ENCODE measurements around the gene LCP2.

Gene LCP2

GRCh38 chr5:170314541-170315095 is 17.0 kb upstream of the LCP2 start:
- no peak for DNase-seq

GRCh38 chr5:170313816-170314215 is 16.2 kb upstream of the LCP2 start:
- DNase-seq: no peak

- DNase-seq: no peak
These were observed 15.8 kb upstream of the LCP2 start for GRCh38 chr5:170313344-170313743.

DNA sequence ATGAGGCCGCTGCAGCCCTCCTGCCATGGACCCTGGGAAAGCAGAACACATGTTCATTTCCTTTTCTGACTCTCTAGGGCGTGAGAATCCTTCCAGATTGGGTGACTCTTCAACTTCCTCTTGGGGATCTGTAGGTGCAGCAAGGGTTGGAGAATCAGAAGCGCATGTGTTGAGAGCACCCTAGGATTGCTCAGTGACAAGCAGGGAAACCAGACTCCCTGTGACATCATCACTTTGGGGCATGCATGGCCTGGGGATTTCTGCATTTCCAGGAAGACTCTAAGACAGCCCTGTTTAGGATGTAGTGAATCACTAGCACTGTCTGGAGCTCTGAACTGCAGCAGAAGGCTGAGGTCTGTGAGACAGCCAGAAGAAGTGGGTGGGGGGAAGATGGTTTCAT is 15.1 kb upstream of the LCP2 start:
- DNase-seq: no peak

GRCh38 chr5:170312301-170312595 is 14.7 kb upstream of the LCP2 start:
- no peak for DNase-seq

GRCh38 chr5:170311511-170312300 is 14.1 kb upstream of the LCP2 start:
- no peak for DNase-seq

DNA sequence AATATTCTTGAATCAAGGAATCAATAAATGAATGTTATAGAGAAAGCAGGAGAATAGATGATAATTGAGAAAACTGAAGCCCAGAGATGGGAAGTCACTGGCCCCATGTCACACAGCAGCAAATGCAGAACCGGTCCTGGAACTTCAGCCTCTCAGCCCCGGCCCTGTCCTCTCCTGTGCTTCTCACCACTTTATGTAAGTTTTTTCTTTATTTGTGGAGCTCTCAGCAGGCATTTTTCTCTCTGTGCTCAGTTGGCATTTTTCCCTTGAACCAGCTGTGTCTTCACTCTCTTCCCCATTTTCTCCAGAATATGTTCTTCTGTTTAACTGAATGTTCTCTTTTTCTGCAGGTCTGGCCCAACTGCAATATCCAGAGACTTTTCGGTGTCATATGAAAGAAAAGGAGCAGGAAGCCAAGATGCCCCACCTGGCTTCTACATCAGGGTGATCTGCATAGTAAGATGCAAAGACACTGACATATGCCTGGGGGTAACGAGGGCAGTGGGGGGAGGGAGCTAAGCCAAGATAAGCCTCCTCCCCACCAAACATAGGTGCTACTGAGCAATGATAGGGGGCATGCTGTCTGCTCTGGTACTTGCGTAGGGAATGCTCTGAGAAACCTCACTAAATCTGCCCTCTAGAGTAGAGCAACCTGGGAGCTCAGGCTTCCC is 12.8 kb upstream of the LCP2 start:
- DNase-seq: no peak

DNA sequence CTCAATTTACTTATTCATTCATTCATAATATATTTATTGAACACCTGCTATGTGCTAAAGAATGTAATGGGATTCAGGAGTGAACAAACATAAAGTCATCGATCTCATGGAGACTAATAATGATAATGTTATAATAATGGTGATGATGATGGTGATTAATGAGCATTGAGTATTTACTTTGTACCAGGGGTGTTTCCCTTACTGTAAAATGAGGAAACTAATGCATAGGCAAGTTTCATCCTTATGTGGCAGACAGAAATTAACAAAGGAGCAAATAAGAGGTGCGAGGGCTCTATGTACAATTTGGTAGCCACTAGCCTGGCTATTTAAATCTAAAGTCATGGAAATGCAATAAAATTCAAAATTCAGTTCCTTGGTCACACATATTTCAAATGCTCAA is 11.1 kb upstream of the LCP2 start:
- DNase-seq: no peak

DNA sequence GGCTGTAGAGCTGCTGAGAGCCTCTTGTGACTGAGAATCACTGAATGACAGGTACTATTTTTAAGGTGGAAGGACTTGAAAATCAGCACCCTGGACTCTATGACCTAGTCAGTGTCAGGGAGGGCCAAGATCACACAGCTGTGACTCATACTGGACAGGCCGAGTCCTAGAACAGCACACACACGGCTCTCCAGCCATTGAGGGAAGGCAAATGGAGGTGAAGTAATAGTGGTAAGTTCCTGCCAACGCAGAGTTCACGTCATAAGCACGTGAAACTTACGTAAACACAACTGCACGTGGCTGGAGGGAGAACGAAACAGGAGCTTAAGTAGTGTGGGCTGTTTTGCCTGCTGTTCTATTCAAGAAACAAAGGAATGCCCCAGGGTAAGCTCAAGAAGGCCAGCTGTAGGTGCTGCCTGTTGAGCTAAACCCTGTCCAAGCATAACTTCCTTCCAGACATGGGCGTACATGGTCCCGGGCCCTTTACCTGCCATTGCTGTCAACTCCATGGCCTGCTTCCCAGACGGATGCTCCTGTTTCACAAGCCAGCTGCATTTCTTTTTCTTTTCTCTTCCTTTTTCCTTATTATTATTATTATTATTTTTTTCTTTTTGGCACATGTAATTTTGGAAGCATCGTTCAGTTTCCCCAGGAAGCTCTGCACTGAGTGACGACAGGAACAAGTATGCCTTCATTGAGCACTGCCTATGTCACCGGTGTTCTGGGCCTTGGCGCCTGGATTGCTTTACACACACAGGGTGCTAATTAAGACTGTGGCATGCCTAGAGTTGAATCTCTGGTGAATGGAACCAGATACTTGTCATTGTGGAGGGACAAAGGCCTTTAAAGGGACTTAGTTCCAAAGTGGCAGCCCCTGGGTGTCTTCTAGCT is 10.2 kb upstream of the LCP2 start:
- no peak for DNase-seq

DNA sequence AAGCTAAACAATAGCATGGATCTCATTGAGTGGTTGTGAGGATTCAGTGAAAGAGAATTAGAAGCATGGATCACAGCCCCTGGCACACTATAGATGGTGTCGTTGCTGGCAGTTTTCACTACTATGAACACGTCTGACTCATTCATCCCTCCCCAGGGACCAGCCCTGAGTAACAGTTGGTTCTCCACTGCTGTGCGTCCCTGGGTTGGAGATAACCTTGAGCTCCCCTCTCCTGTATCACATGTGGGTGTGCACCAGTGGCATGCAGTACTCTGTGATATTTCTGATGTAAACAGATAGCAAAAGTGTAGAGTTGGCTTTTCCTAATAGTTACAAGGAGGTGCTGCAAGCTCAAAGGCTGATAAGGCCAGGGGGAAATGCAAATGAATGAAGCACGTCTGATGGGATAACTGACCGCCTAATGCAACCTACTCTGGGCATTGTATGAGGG is 8.8 kb upstream of the LCP2 start:
- no peak for DNase-seq

GRCh38 chr5:170305646-170306025 is 8.1 kb upstream of the LCP2 start:
- DNase-seq: no peak

- no peak for DNase-seq
These were observed 7.6 kb upstream of the LCP2 start for GRCh38 chr5:170305016-170305645.

GRCh38 chr5:170303549-170303948 is 6.0 kb upstream of the LCP2 start:
- no peak for DNase-seq

DNA sequence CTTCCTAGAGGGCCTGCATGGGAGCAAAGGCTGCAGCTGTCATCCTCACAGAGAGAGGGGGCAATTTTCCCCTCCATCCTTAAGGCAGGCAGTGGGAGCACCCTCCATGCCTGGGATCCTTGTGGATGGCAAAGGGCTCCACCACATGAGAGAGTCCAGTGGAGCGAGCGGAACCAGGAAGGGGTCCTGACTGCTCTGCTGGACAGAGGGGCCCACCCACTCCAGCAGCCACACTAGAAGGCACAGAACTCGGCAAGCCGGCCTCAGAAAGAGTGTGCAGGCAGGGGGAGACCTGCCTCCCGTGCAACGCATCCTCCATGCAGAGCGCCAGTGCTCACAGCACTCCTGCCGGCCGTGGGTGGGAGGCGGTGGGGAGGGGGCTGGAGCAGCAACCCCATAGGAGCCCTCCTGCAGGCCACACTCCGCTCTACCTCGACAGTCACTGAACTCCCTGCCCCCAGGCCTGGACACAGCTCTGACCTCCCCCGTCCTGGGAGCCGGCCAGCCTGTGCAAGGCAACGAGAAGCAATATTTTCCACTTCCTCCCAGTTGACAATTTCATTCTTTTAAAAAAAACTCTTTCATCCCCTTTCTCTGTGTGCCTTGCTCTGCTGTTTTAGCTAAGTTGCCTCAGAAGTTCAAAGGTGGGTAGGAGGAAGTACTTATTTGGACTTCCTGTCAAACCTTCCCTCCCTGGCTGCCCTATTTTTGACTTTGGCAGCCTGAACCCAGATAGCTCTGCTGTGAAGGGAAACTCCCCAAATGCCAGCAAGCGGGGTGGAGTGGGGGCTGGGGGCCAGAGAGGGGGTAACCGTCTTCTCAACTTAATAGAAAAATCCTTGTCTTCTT is 5.3 kb upstream of the LCP2 start:
- DNase-seq: no peak

- no peak for DNase-seq
These were observed 4.5 kb upstream of the LCP2 start for GRCh38 chr5:170301981-170302652.

DNA sequence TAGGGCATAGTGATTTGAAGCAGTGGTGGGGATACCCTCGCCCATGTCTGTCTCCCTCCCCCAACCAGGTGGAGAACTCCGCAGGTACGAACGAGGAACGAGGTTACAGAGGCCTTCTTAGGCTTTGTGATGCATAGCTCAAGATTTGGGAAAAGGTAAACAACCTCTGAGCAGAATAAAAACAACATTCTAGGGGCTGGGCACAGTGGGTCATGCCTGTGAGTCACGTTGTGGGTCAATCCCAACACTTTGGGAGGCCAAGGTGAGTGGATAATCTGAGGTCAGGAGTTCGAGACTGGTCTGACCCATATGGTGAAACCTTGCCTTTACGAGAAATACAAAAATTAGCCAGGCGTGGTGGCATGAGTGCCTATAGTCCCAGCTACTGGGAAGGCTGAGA is 3.6 kb upstream of the LCP2 start:
- DNase-seq: no peak

GRCh38 chr5:170300361-170301013 is 2.9 kb upstream of the LCP2 start:
- no peak for DNase-seq

GRCh38 chr5:170296935-170297588 is 515 bp downstream of the LCP2 start:
- no peak for DNase-seq

DNA sequence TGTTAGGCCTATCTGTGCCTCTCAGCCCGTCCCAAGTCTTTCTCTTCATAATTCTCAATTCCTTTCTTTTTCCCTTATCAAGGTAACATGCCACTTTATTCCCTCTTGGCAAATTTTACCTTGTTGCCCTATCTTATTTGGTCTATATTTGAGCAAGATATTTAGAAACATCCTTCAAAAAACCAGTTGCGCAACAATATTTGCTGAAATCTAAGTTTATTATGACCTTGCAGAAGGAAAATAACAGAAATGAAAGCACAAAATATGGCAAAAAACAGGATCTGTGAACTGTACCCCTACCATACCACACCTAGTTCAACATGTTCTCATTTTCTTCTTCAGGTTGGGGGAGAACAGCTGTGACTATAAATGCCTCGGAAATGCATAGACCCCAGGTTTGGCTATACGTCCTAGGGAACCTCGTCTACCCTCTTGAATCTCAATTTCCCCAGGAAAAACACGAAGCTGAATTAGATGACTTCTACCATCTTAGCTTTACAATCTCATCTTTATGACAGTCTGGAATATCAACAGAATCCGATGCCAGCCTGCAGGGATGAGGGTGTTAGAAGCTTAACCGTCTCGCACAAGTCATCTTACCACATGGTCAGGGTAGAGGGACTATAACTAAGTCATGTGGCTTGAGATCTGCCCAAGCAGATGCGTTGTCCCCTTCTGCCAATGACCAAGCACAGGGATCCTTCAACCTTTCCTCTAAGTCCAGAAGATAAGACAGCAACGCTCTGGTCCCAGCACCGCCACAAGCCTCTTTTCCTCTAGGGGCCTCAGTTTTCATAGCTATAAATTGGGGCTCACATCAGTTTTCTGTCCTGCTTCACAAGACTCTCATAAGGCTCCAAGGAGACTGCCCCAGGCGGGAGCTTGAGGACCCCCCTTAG is 1.3 kb downstream of the LCP2 start:
- DNase-seq: no peak
